MM.1S (cell line): ENCODE data around the gene KLHDC7B.

Source experiments
- EZH2 ChIP-seq: fragments of 300-600 bp; sonication (generic); optimal IDR thresholded peaks from 2 replicates; pipeline ENCODE3; 2017; ENCODE audit warnings: low read depth, mild to moderate bottlenecking, antibody characterized with exemption, low read length, mixed read lengths
- EZH2phosphoT487 ChIP-seq: fragments of 300-600 bp; sonication (generic); IDR thresholded peaks from 2 replicates; pipeline ENCODE4 v1.6.1; 2018; ENCODE audit warnings: antibody characterized with exemption, low read length
- TF ChIP-seq, protein P1 (sequence below): fragments of 300-600 bp; sonication (generic); IDR thresholded peaks from 2 replicates; pipeline ENCODE4 v1.5.1; 2016; ENCODE audit warnings: antibody characterized with exemption, low read length, mixed read lengths

DNA sequence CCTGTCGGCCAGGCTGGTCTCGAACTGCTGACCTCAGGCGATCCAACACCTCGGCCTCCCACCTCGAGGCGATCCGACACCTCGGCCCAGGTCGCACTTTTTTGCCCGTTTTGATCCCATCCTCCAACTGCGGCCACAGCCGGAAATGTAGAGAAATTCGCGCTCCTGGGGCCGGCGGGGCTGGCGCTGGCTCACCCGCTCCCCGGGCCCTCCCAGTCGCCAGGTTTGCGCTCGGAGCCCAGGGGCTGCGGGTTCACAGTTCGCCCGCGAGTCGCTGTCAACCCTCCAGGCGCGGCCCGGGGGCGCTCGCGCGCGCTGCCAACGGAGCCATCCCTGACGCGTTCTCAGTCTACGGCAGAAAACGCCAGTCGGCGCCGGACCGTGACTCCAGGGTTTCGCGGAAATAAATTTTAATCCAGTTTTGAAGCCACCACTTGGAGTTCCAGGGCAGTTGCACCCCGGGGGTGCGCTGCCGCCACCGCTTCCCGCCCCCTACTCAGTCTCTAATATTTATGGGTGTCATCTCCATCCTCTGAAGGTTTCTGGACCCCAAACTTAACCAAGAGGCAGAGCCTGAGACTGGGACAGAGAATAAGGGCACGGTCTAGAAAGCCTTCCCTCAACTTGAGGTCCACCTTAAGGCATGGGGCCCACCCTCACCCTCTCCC is 1.5 kb upstream of the KLHDC7B start:
- TF ChIP-seq, protein P1, sequence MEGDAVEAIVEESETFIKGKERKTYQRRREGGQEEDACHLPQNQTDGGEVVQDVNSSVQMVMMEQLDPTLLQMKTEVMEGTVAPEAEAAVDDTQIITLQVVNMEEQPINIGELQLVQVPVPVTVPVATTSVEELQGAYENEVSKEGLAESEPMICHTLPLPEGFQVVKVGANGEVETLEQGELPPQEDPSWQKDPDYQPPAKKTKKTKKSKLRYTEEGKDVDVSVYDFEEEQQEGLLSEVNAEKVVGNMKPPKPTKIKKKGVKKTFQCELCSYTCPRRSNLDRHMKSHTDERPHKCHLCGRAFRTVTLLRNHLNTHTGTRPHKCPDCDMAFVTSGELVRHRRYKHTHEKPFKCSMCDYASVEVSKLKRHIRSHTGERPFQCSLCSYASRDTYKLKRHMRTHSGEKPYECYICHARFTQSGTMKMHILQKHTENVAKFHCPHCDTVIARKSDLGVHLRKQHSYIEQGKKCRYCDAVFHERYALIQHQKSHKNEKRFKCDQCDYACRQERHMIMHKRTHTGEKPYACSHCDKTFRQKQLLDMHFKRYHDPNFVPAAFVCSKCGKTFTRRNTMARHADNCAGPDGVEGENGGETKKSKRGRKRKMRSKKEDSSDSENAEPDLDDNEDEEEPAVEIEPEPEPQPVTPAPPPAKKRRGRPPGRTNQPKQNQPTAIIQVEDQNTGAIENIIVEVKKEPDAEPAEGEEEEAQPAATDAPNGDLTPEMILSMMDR, result peak; percentile 78
- TF ChIP-seq EZH2phosphoT487 (no peak), EZH2 (no peak)
